Activated T-cell treated with anti-CD3 and anti-CD28 coated beads, Interleukin-2, amount 50 U/mL, for 1 hour (primary cell): ENCODE results near the gene INSL6.
"Not testable (repeated sequence)": the region's sequence is repeated elsewhere in the genome, so short reads cannot be mapped to it uniquely, and the experiment has no call there.

Experiments used
- DNase-seq: peaks from one replicate; pipeline ENCODE4 v3.0.0-alpha.2; 2020

INSL6 gene

GRCh38 chr9:5185220-5185840, at the start of gene INSL6:
TSS of gene INSL6 (minus strand) at chr9:5185639. CDS start at chr9:5185602, 37 bp downstream.
- DNase-seq: no peak

GRCh38 chr9:5231212-5231611, 45.8 kb upstream of the INSL6 start, which contains the start of gene INSL4:
TSS of gene INSL4 (plus strand) at chr9:5231419. CDS start at chr9:5231524, 105 bp downstream.
- DNase-seq: no peak

GRCh38 chr9:5230554-5230953, 45.1 kb upstream of the INSL6 start:
- DNase-seq: no peak

GRCh38 chr9:5205071-5205470, 19.6 kb upstream of the INSL6 start:
- DNase-seq: no peak

- no peak for DNase-seq
Measured at GRCh38 chr9:5195463-5195862, 10.0 kb upstream of the INSL6 start.

- DNase-seq: no peak
Measured at GRCh38 chr9:5193345-5193744, 7.9 kb upstream of the INSL6 start.

GRCh38 chr9:5191985-5192384, 6.5 kb upstream of the INSL6 start:
- no peak for DNase-seq

- no peak for DNase-seq
Measured at GRCh38 chr9:5188060-5188984, 2.9 kb upstream of the INSL6 start.

- peak; percentile 47 for DNase-seq
Measured at GRCh38 chr9:5186416-5187169, 1.2 kb upstream of the INSL6 start.

GRCh38 chr9:5184776-5185175, 663 bp downstream of the INSL6 start:
- no peak for DNase-seq

- not testable (repeated sequence) for DNase-seq
Measured at GRCh38 chr9:5180631-5181030, 4.8 kb downstream of the INSL6 start.

GRCh38 chr9:5178126-5178805, 7.2 kb downstream of the INSL6 start:
- peak; percentile 29 for DNase-seq

GRCh38 chr9:5146241-5146640, 39.2 kb downstream of the INSL6 start:
- no peak for DNase-seq

GRCh38 chr9:5144217-5144616, 41.2 kb downstream of the INSL6 start:
- DNase-seq: no peak

- no peak for DNase-seq
Measured at GRCh38 chr9:5140151-5140550, 45.3 kb downstream of the INSL6 start.

GRCh38 chr9:5122516-5122915, 62.9 kb downstream of the INSL6 start:
- no peak for DNase-seq

- no peak for DNase-seq
Measured at GRCh38 chr9:5122116-5122515, 63.3 kb downstream of the INSL6 start.

GRCh38 chr9:5113994-5114748, 71.3 kb downstream of the INSL6 start:
- DNase-seq: peak; percentile 13
